MM.1S (cell line): ENCODE measurements around the gene BCAR3.

Experiments used
- CTCF ChIP-seq: fragments of 300-600 bp; sonication (generic); IDR thresholded peaks from 2 replicates; pipeline ENCODE4 v1.5.1; 2016; ENCODE audit warnings: antibody characterized with exemption, low read length, mixed read lengths
- EZH2 ChIP-seq: fragments of 300-600 bp; sonication (generic); optimal IDR thresholded peaks from 2 replicates; pipeline ENCODE3; 2017; ENCODE audit warnings: low read depth, mild to moderate bottlenecking, antibody characterized with exemption, low read length, mixed read lengths

DNA sequence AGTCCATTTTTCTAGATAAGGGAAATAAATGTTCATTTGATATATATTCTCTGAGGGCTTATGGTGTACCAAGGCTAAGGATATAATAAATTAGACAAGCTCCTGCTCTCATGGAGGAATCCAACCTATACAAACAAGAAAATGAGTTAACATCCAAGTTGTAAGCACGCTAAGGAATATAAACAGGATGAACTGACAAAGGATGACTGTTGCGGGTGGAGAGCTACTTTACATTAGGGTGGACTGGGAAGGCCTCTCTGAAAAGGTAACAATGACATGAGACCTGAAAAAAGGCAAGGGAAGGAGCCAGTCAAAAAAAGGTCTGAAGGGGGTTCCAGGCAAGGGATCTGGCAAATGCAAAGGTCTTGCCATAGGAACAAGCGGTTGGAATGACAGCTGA, 3.1 kb downstream of the BCAR3 start:
- TF ChIP-seq CTCF, result no peak
- TF ChIP-seq EZH2, result no peak
